Type B pancreatic cell (in vitro differentiated cells): Measurements from ENCODE around the gene OLIG3. TPM values are rescaled to one million over a fixed set of nuclear protein-coding genes. Genes with fewer than 3 reads are reported as not detected.

Source experiments
- DNase-seq: peaks from one replicate; pipeline ENCODE4 v3.0.0; 2021; ENCODE audit warnings: mixed read lengths; ENCODE audit not compliant: unreplicated experiment; ENCODE audit errors: extremely low spot score
- H3K27ac Mint-ChIP-seq: 2 replicates; pipeline ENCODE4 v1.8.0; 2021; ENCODE audit warnings: mild to moderate bottlenecking, mixed read lengths
- H3K27me3 Mint-ChIP-seq: 2 replicates; pipeline ENCODE4 v1.8.0; 2021; ENCODE audit warnings: mixed read lengths
- H3K36me3 Mint-ChIP-seq: 2 replicates; pipeline ENCODE4 v1.8.0; 2021; ENCODE audit warnings: mixed read lengths
- H3K4me1 Mint-ChIP-seq: one replicate; pipeline ENCODE4 v1.8.0; 2021; ENCODE audit warnings: mixed read lengths; ENCODE audit not compliant: unreplicated experiment
- H3K4me3 Mint-ChIP-seq: 2 replicates; pipeline ENCODE4 v1.8.0; 2021; ENCODE audit warnings: mild to moderate bottlenecking, mixed read lengths
- H3K9me3 Mint-ChIP-seq: 2 replicates; pipeline ENCODE4 v1.8.0; 2021; ENCODE audit warnings: mixed read lengths
- CTCF ChIP-seq: fragments of 200-600 bp; sonication (generic); conservative IDR thresholded peaks from 2 replicates; pipeline ENCODE4 v1.5.0; 2021; ENCODE audit warnings: antibody characterized with exemption, mild to moderate bottlenecking
- long read RNA-seq: library from polyadenylated mRNA; unstranded; transcript quantifications from one replicate; pipeline ENCODE4 v2.0.0, GENCODE V29; 2020
- total RNA-seq: library from RNA; stranded (reverse); gene quantifications from 2 replicates; pipeline ENCODE4 v1.2.1, GENCODE V29; 2021; ENCODE audit warnings: low replicate concordance

Gene OLIG3
- 1.2 and 3.4 TPM in 2 replicates for total RNA-seq
- long read RNA-seq = 0 reads

GRCh38 chr6:137494281-137494987 lies at the start of gene OLIG3:
Gene OLIG3, minus strand, starts transcription at chr6:137494394. Its CDS starts 224 bp downstream, at chr6:137494170.
- Mint-ChIP-seq H3K27ac (peak within 1 kb of the TSS; percentile 51), H3K4me3 (peak within 1 kb of the TSS; percentile 78)
- no peak for DNase-seq

GRCh38 chr6:137543114-137543513 lies 48.9 kb upstream of the OLIG3 start:
- Mint-ChIP-seq H3K36me3 (no peaks in the 10 kb centered on the region), H3K27me3 (peaks cover under 1% of the 10 kb centered on the region), H3K9me3 (no peaks in the 10 kb centered on the region), H3K4me1 (no peaks in the 10 kb centered on the region), H3K27ac (no peak overlapping the region), H3K4me3 (no peak overlapping the region)
- TF ChIP-seq CTCF = peak; percentile 18
- DNase-seq = no peak

More at GRCh38 chr6:137494281-137494987, at the start of gene OLIG3:
- no peaks in the 10 kb centered on the region for H3K9me3 Mint-ChIP-seq
- H3K27me3 Mint-ChIP-seq = peaks cover 100% of the 10 kb centered on the region
- peaks cover 10% of the 10 kb centered on the region for H3K4me1 Mint-ChIP-seq
- H3K36me3 Mint-ChIP-seq = peaks cover 3% of the 10 kb centered on the region
- TF ChIP-seq CTCF = no peak

- TF ChIP-seq CTCF = no peak
- Mint-ChIP-seq H3K27me3 (no peaks in the 10 kb centered on the region), H3K4me3 (no peak overlapping the region), H3K27ac (no peak overlapping the region), H3K9me3 (no peaks in the 10 kb centered on the region), H3K36me3 (no peaks in the 10 kb centered on the region), H3K4me1 (no peaks in the 10 kb centered on the region)
- DNase-seq = no peak
Measured at GRCh38 chr6:137542713-137543112, 48.5 kb upstream of the OLIG3 start.

GRCh38 chr6:137541534-137542063 lies 47.4 kb upstream of the OLIG3 start:
- H3K27me3 Mint-ChIP-seq = no peaks in the 10 kb centered on the region
- no peaks in the 10 kb centered on the region for H3K4me1 Mint-ChIP-seq
- H3K4me3 Mint-ChIP-seq = no peak overlapping the region
- no peak for DNase-seq
- no peaks in the 10 kb centered on the region for H3K9me3 Mint-ChIP-seq
- no peaks in the 10 kb centered on the region for H3K36me3 Mint-ChIP-seq
- TF ChIP-seq CTCF = no peak
- H3K27ac Mint-ChIP-seq = no peak overlapping the region

- Mint-ChIP-seq H3K36me3 (no peaks in the 10 kb centered on the region), H3K4me1 (no peaks in the 10 kb centered on the region), H3K27me3 (peaks cover 3% of the 10 kb centered on the region), H3K27ac (no peak overlapping the region), H3K9me3 (peaks cover 3% of the 10 kb centered on the region), H3K4me3 (no peak overlapping the region)
- DNase-seq = no peak
- no peak for TF ChIP-seq CTCF
Measured at GRCh38 chr6:137536104-137536773, 42.0 kb upstream of the OLIG3 start.
